ENCODE data around the gene CAMK1D.

GRCh38 chr10:12597788-12598765, 248.7 kb downstream of the CAMK1D start:
- TF ChIP-seq, protein P1, sequence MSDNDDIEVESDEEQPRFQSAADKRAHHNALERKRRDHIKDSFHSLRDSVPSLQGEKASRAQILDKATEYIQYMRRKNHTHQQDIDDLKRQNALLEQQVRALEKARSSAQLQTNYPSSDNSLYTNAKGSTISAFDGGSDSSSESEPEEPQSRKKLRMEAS (IDR thresholded peaks at IDR 0.05; ENCODE audit: low read depth, low read length): no peak
- TF ChIP-seq, protein P2, sequence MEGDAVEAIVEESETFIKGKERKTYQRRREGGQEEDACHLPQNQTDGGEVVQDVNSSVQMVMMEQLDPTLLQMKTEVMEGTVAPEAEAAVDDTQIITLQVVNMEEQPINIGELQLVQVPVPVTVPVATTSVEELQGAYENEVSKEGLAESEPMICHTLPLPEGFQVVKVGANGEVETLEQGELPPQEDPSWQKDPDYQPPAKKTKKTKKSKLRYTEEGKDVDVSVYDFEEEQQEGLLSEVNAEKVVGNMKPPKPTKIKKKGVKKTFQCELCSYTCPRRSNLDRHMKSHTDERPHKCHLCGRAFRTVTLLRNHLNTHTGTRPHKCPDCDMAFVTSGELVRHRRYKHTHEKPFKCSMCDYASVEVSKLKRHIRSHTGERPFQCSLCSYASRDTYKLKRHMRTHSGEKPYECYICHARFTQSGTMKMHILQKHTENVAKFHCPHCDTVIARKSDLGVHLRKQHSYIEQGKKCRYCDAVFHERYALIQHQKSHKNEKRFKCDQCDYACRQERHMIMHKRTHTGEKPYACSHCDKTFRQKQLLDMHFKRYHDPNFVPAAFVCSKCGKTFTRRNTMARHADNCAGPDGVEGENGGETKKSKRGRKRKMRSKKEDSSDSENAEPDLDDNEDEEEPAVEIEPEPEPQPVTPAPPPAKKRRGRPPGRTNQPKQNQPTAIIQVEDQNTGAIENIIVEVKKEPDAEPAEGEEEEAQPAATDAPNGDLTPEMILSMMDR (IDR thresholded peaks at IDR 0.05; ENCODE audit: low read depth, low read length): no peak
- no peak for TF ChIP-seq POLR2A (IDR thresholded peaks at IDR 0.05; ENCODE audit: extremely low read depth, insufficient read length)

Data from NB4 (cell line).